NCI-H345 (cell line): Measurements from ENCODE around the gene GPR152.

ENCODE experiments used
- DNase-seq: peaks from one replicate; lab custom pipeline; 2025; lab: John Stamatoyannopoulos, UW

The GPR152 gene

GRCh38 chr11:67464411-67465188 lies 12.1 kb upstream of the GPR152 start:
- DNase-seq: peak; percentile 72

DNA sequence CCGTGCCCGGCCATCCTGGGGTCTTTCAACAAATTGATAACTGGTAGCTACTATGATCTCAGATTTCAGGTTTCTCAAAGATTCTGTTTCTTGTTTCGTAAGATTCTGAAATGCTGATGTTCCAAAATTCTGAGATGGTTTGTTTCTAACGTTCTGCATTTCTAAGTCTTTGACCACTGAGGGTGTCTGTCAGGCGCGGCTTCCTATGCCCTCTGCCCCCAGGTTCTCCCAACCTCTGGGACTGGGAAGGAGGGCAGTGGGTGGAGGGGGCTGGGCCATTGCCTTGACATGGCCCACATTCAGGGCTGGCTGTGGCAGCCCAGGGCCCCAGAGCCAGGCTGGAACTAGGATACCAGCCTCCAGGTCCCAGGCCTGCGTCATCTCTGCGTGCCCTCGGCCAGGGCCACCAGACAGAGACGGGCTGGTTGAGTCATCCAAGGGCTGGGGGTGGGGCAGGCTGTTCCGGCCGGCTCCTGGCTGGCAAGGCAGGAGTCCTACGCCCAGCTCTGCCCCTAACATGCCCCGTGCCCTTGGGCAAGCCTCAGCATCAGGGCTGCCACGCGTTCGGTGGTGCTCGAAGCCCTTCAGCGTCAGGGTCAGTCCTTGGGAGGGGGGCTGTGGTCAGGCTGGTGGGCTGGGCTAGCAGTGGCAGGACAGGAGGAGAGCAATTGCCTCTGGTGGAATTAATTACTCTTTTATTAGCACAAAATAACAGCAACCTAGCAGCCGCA lies 11.3 kb upstream of the GPR152 start:
- DNase-seq: no peak

- no peak for DNase-seq
Measured at GRCh38 chr11:67463186-67463585, 10.7 kb upstream of the GPR152 start.

DNA sequence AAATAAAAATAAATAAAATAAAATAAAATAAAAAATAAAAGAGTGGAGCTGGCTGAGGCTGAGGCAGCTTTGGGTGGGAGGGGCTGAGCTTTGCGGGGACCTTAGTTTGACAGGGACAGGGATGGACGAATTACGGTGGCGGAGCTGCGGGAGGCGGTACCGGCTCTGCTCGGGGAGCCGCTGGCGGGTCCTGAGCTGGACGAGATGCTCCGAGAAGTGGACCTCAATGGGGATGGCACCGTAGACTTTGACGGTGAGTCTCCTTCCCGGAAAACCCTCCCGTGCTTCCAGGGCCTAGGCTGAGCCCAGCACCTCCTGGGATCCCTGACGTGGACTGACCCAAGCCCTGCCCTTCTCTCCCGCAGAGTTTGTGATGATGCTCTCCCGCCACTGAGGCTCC lies 5.7 kb upstream of the GPR152 start:
- no peak for DNase-seq

- no peak for DNase-seq
Measured at GRCh38 chr11:67457453-67457852, 4.9 kb upstream of the GPR152 start.

- DNase-seq: no peak
Measured at GRCh38 chr11:67456068-67456705, 3.7 kb upstream of the GPR152 start.

- no peak for DNase-seq
Measured at GRCh38 chr11:67455054-67455453, 2.5 kb upstream of the GPR152 start, which contains the start of gene CABP4. Gene CABP4 (plus strand): TSS chr11:67455354. CDS start chr11:67455424, 70 bp downstream.

DNA sequence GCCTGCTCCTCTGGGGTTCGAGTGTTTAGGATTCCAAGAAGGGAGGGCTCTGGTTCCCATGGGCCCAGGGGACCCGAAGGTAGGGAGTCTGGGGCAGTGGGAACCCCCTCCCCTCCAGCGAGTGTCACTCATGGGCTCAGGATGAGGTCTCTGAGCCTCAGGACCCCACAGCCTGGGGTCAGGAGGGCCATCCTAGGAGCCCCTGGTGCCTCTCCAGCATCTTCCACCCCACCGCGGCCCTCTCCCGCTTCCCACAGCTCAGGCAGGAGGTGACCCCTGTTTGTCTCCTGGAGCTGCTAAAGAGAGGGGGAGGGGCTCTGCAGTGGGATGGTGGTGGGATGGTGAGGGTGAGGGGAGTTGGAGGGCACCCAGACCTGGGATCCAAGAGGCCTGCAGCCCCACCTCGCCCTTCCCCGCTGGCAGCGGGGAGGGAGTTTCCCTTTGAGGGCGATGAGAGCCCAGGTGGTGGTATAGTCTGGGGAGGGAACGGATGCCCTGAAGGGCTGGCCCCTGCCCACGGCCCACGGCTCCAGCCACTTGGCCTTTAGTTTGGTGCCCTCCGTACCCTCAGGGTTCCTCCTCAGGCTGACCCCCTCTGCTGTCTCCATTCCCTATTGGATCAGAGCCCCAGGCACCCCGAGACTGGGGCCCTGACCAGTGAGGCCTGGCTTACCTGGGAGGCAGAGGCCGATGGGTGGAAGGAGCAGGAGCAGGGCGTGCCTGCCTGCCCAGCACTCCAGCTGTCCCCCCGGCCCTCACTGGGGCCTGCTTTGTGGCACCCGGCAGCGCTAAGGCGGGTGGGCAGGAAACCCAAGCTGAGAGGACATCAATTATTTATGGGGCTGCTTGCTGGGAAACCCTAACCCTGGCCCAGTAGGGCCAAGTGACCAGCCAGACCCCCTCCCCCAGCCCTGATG lies 1.5 kb upstream of the GPR152 start:
- no peak for DNase-seq

GRCh38 chr11:67451658-67451976 lies 912 bp downstream of the GPR152 start:
- DNase-seq: no peak

DNA sequence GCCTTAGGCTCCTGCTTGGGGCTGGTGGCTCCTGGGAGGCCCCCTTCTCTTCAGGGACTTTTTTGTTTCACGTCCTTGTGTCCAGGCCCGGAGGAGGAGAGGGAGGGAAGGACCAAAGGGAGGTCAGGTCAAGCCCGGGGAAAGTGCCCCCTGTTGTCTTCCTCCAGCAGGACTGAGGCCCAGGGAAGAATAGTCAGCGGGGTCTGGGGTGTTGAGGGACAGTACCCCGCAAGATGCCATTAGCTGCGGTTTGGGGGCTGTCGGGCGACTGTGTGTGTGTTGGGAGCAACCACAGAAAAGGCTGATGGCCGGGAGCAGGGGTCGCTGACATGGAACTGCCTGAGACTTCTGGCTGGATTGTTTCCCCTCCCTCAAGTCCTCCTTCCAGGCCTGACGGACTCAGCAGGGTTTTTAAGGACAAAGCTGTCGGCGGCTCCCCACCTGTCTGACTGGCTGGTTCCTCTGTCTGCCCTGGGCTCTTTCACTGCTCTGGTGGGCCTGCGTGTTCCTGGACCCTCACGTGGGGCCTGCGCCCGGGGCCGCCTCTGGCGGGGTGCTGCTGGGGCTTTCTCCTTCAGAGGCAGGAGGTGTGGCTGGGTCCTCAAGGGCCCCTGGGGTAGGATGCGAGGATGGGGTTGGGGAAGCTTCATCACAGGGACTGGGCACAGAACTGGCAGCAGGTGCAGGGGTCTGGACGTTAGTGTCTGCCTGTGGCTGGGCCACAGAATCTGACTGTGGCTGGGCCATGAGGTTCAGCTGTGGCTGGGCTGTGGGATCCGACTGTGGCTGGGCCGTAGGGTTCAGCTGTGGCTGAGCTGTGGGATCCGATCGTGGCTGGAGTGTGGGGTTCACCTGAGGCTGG lies 1.5 kb downstream of the GPR152 start:
- no peak for DNase-seq

- DNase-seq: no peak
Measured at GRCh38 chr11:67449116-67449844, 3.2 kb downstream of the GPR152 start.

DNA sequence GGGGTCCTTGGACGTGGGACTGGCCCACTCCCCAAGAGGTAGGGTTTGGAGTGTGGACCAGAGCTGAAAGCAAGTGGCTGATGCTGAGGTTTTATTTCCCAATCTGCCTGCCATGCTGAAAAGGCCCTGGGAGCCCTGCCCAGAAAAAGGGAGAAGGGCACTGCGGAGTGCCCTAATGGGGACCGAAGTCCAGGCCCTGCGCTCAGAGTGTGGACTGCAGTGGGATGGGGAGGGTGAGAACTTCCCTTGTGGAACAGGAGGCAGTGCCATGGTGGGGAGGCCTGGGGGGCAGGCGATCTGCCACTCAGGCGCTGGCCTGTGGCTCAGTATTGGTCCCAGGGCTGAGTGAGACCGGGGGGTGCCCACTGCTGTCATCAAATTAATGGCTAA lies 4.3 kb downstream of the GPR152 start:
- DNase-seq: no peak

GRCh38 chr11:67445515-67445914 lies 7.0 kb downstream of the GPR152 start:
- no peak for DNase-seq

GRCh38 chr11:67442504-67443404 lies 9.8 kb downstream of the GPR152 start:
- DNase-seq: no peak

GRCh38 chr11:67441731-67442351 lies 10.7 kb downstream of the GPR152 start:
- DNase-seq: no peak

DNA sequence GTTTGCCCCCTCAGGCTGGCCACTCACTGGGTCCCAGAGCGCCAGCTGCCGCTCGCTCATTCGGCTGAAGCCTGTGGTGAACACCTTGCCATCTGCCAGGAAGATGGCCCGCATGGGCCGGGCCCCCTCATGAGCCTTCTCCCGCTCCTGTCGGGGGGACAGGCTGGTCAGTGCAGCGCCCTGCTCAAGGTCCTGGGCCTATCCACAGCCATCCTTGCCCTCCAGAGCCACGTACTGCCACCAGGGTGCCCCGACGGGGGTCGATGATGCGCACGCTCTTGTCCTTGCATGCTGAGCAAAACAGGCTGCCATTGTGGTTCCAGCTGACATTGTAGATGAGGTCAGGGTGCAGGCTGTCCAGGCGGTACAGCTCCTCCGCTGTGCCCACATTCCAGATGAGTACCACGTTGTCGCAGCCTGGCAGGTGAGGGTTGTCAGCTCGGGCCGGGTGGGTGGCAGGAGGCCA lies 11.4 kb downstream of the GPR152 start:
- DNase-seq: no peak

DNA sequence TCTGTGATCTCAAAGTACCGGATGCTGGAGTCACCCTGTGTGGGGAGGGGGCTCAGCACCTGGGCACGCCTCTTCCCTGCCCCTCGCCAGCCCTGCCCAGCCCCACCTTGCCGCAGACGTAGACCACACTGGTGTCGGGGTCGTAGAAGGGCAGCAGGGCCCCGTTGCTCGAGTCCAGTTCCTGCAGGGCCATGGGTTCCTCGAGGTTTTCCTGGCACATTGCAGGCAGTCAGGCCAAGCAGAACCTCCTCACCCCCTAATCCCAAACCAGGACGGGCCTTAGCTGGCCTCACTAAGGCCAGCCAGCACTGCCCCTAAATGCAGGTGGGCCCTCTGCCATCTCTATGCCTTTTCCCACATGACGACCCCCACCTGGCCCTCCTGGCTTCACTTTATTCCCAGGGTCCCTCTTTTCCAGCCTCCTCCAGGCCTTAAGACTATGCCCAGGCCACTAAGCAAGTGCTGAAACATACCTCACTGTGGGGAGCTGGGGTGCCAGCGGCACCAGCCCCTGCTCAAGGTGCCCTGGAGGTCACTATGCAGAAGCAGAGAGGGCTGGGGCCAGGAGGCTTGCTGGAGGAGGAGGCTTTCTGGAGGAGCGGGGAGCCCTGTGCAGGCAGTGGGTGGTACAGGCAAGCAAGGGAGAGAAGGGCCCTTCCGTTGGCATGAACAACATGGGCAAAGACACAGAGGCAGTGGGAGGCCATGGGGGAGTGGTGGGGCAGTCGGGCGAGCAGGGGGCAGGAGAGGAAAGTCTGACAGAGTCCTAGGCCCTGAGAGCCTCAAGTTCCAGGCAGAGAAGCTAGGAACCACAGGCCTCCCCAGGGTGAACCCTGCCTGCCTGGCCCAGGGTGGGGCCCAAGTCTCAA lies 12.1 kb downstream of the GPR152 start:
- DNase-seq: no peak
